NOMO-1 (cell line): Measurements from ENCODE around the gene MYH3.
"Not testable (repeated sequence)": the region's sequence is repeated elsewhere in the genome, so short reads cannot be mapped to it uniquely, and the experiment has no call there.

Experiments
- DNase-seq, 2 experiments: peaks; one replicate each; lab custom pipeline; 2025; ENCODE audit not compliant: unreplicated experiment in 2 of 2; lab: John Stamatoyannopoulos, UW

The MYH3 gene

GRCh38 chr17:10657148-10657547, at the start of gene MYH3:
TSS of gene MYH3 (minus strand) at chr17:10657309. CDS start at chr17:10655064, 2,245 bp downstream.
- DNase-seq = no peak

DNA sequence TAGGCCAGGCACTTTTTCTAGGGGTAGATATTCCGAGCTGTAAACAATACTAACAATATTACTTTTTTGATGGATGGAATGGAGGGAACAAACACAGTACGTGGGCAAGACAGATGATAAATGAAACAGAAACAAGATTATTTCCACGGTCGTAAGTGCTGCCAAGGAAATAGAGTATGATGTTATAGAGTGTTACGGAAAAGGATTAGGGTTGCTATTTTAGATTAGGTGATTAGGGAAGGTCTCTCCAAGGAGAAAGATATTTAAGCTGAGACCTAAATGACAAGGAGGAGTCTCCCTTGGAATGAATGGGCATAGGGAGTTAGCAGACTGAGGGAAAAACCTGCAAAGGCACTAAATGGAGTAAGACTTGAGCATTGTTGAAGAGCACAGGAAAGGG, 48.6 kb upstream of the MYH3 start:
- DNase-seq = no peak

- no peak for DNase-seq
Measured at GRCh38 chr17:10702574-10702973, 45.5 kb upstream of the MYH3 start.

GRCh38 chr17:10699856-10700255, 42.7 kb upstream of the MYH3 start:
- DNase-seq = no peak

- DNase-seq = peak in 1 of 2 experiments; percentile 10
Measured at GRCh38 chr17:10698096-10698818, 41.1 kb upstream of the MYH3 start.

GRCh38 chr17:10697092-10698081, 40.3 kb upstream of the MYH3 start, which contains the start of the genes ADPRM and SCO1:
TSS of gene ADPRM (plus strand) at chr17:10697594. CDS start at chr17:10704927, 7,333 bp downstream.
TSS of gene SCO1 (minus strand) at chr17:10697533. CDS start at chr17:10697507, 26 bp downstream.
- DNase-seq = peak; percentile 91 to 96

GRCh38 chr17:10695875-10696407, 38.8 kb upstream of the MYH3 start:
- DNase-seq = not testable (repeated sequence)

DNA sequence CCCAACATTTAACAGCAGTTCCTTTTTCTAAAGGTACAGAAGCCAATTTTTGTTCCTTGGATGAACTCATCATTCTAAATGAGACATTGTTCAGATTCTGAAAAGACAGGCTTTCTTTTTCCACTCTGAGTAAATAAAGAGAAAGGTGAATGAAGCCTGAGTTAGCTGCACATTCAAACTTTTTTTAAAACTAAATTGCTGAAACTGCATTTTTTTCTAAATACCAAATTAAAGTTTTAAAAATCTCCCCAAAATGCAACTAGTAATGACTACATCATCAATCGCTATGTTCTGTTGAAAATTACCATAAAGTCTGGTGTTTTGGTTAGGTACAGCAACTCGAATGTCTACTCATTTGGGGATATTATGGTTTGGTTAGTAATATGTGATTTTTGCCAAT, 30.4 kb upstream of the MYH3 start:
- DNase-seq = no peak

- DNase-seq = peak in 1 of 2 experiments; percentile 2
Measured at GRCh38 chr17:10683853-10684252, 26.7 kb upstream of the MYH3 start.

DNA sequence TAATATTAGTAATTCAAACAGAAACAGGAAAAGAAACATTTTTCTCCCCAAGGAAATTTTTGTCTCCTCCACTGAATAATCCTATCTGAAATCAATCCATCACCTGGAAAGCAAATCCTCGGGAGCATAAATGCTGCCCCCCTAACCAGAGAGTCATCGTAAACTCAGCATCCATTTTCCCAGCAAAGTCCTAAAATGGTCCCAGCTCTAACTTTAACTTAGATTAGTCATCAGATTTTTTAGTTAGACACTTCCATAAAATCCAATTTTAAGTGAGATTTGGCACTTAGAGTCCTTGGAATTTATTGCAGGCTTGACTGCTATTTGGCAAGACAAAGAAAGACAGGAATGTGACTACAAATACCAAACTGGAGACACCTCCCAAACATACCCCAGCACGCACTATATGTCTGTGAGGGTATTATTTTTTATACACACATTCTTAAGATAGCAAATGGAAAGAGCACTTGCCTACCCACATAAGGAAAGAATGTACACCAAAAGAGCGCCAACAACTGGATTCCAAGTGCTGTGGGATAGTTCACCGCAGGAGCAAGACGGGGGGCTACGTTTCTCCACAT, 24.8 kb upstream of the MYH3 start:
- no peak for DNase-seq

GRCh38 chr17:10674704-10675103, 17.6 kb upstream of the MYH3 start:
- DNase-seq = no peak

GRCh38 chr17:10673312-10673711, 16.2 kb upstream of the MYH3 start:
- no peak for DNase-seq

DNA sequence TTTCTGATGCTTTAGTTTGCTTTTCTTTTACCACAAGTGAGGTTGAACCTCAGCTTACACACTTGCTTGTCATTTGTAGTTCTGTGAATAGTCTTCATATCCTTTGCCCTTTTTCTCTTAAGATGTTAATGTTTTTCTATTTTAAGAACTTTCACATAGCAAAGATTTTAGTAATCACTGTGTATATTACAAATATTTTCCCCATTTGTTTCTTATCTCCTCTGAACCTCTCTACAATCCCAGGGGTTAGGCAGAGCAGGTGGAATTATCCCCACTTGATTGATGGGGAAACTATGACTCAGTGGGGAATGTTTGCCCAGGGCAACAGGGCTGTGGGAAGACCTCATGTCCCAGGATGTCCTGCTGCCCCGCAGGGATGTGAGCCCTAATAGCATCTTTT, 11.7 kb upstream of the MYH3 start:
- DNase-seq = no peak

- no peak for DNase-seq
Measured at GRCh38 chr17:10666906-10667305, 9.8 kb upstream of the MYH3 start.

DNA sequence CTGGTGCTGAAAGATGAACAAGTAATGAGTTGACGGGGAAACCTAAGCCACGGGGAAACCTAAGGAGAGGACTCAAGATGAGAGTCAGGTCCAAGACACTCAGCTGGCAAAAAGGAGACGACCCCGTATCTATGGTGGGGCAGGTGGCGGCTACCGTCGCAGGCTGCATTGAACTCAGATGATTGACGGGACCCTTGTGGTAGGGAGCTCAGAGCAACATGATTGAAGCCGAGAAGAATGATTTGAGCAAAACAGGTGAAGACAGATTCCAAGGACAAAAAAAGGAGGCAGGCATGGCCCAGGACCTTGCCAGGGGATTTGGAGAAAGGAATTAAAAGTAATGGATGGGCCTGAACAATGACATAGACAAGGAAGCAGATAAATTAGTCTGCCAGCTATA, 7.5 kb upstream of the MYH3 start:
- DNase-seq = no peak

GRCh38 chr17:10663231-10663630, 6.1 kb upstream of the MYH3 start:
- no peak for DNase-seq

DNA sequence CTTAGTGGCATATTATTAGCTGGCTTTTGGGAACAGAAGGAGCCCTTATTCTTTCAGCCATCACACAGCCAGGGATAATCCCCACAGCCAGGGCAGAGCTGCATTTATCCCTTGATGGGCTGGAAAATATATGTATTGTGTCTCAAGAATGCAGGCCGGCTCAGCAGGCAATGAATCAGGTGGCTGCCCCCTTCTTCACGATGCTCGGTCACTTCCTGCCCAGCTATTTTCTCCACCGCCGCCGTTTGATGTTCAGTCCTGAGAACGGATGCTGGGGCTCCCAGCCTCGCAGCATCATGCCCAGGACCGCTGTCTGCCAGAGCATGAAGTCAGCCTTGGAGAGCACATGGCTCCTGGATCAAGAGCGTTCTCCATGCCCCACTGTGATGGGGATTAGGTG, 4.3 kb upstream of the MYH3 start:
- no peak for DNase-seq

DNA sequence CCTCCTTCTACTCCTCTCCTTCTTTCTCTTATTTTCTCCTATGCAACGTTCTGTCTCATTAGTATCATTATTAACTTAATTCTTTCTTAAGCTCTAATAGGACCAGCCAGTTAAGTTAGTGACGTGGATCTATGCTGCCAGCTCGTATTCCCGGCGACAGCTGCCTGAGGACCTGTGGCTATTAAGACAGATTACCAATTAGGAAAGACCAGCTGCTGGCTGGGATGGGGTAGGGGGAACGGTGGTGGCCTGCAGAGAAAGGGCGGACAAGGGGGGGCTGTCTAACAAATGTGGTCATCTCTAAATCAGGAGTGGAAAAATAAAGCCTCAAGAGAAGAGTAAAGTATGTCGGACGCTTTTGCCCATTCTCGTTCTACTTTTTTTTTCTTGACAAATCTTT, 770 bp upstream of the MYH3 start:
- no peak for DNase-seq

GRCh38 chr17:10653987-10654386, 3.1 kb downstream of the MYH3 start:
- DNase-seq = no peak

DNA sequence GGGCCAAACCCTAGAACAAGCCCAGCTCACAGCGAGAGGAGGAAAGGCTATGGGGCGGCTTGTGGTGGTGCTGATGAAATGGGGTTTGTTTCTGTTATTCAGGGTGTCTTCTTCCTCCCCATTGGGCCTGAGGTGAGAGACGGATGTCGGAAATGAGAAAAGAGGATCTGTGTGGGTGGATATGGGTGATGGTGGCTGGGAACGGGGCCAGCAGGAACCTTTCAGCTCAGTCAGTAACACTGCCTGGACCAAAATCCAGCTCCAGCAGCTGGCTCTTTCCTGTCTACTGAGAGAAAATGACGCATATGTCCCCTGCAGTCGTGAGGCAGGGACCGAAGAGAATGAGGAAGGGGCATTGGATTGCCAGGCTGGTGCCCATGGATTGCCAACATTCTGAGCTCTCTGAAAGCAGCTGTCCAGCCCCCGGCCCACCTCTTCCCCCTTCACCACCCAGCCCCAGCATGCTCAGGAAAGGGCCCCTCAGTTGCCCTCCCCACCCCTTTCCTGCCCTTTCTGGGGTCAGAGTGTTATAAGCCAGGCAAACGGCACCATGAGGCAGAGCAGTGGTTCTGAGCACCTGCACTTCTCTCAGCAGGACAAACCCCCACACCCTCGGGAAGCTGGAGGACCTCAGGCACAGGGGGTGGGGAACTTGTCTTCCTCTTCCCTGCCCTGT, 4.0 kb downstream of the MYH3 start:
- DNase-seq = no peak
